HFF-Myc (cell line): ENCODE data around the gene MCF2L2.

Experiments used
- DNase-seq: peaks from one replicate; pipeline ENCODE4 v3.0.0-alpha.2; 2011; ENCODE audit warnings: low read depth; ENCODE audit errors: extremely low read depth
- H3K4me3 ChIP-seq: replicated peaks from 2 replicates; pipeline ENCODE4 v1.5.1; 2011; ENCODE audit warnings: low read depth, mild to moderate bottlenecking, control low read depth, low read length
- CTCF ChIP-seq: IDR thresholded peaks from 2 replicates; pipeline ENCODE4 v1.5.1; 2012; ENCODE audit warnings: mild to moderate bottlenecking, low read depth, low read length, control low read depth; ENCODE audit errors: missing control alignments

Gene MCF2L2

DNA sequence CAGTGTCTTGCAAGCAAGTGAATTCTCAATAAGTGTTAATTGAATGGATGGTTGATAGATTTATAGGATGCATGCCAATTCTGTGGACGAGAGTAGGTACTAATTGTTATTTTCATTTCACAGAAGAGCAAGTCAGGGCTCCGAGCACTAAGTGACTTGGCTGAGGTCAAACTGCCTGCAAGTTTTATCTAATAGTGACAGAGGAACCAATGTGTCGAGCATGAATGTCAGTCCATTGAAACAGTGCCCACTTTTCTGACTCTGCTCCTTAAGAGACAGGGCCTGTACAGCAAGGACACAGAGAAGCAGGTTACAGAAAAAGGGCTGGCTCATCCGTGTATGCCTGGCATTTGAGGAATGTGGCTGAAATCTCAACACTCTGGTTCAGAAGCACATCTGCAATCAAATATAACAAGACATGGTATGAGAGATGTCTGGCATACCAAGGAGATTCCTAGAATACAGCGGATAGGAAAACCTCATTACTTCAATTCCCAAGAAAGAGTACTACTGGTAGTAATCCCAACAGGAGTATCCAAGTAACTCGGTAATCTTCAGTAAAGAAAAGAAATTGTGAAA, 181.3 kb downstream of the MCF2L2 start:
- H3K4me3 ChIP-seq = no peak overlapping the region
- no peak for DNase-seq
- no peak for TF ChIP-seq CTCF

DNA sequence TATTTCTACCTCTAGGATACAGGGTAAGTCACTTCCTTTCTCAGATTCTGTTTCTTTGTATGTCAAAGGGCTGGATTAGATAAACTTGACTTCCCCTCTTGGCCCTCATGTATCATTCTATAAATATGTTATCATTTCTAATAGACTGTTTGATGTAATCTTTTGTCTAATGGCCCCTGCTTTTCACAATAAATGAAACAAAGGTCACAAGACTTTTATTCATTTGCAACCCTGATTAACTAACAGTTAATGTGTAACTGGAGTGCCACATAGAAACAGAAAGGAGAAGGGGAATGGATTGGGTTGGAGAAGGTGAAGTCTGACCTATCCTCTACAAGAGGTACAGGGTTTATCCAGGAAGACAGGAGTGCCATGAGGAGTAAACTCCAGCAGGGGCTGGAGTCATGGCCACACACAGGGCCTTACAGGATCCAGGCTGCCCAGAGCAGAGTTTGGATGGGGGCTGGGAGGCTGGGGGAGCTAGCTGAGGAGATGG, 183.4 kb downstream of the MCF2L2 start:
- no peak for TF ChIP-seq CTCF
- no peak overlapping the region for H3K4me3 ChIP-seq
- DNase-seq = no peak

DNA sequence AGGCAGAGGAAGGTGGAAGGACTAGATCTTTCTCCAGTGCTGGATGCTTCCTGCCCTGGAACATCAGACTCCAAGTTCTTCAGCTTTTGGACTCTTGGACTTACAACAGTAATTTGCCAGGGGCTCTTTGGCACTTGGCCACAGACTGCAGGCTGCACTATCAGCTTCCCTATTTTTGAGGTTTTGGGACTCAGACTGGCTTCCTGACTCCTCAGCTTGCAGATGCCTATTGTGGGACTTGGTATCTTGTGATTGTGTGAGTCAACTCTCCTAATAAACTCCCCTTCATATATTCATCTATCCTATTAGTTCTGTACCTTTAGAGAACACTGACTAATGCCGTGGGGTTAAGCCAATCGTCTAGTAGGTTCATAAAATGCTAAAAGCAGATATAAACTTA, 184.2 kb downstream of the MCF2L2 start:
- TF ChIP-seq CTCF = no peak
- no peak for DNase-seq
- H3K4me3 ChIP-seq = no peak overlapping the region

DNA sequence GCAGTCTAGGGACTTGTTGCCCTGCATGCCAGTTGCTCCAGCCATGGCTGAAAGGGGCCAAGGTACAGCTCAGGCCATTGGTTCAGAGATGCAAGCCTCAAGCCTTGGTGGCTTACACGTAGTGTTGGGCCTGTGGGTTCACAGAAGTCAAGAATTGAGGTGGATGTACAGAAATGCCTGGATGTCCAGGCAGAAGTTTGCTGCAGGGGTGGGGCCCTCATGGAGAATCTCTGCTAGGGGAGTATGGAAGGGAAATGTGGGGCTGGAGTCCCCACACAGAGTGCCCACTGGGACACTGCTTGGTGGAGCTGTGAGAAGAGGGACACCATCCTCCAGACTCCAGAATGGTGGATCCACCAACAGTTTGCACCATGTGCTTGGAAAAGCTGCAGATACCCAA, 186.0 kb downstream of the MCF2L2 start:
- no peak for TF ChIP-seq CTCF
- H3K4me3 ChIP-seq = no peak overlapping the region
- DNase-seq = no peak

DNA sequence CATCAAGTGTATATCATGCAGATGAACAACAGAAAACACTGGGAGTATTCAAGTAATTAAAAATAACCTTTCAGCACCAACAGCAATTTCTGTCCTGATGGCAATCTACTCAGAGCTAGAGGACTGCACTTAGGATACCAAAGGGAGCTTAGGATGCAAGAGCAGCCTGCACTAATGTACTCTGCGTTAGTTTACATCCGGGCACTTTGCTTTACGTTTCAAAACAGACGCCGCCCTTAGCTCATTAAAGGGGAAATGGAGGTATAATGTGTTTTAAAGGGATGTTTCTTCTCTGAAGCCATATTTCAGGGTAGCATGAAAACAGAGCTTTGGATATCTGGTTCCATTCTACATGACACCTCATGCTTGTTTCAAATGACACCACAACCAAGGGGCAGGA, 189.4 kb downstream of the MCF2L2 start:
- no peak overlapping the region for H3K4me3 ChIP-seq
- DNase-seq = no peak
- no peak for TF ChIP-seq CTCF

- DNase-seq = no peak
Measured at GRCh38 chr3:183233966-183234365, 194.5 kb downstream of the MCF2L2 start.

More at GRCh38 chr3:183233966-183234365, 194.5 kb downstream of the MCF2L2 start:
- no peak overlapping the region for H3K4me3 ChIP-seq
- no peak for TF ChIP-seq CTCF
